Testis (tissue), 3 donors: ENCODE measurements around the gene JAK2. TPM values are rescaled to one million over a fixed set of nuclear protein-coding genes. Genes with fewer than 3 reads are reported as not detected.

Source experiments
- DNase-seq: peaks from one replicate; pipeline ENCODE4 v3.0.0-alpha.2; 2019
- H3K27ac ChIP-seq, 2 donors: fragments of 200-600 bp; sonication (generic); one replicate each; pipeline ENCODE4 v1.5.1; 2019
- H3K27me3 ChIP-seq: fragments of 200-600 bp; sonication (generic); one replicate; pipeline ENCODE4 v1.5.1; 2019
- H3K36me3 ChIP-seq: fragments of 200-600 bp; sonication (generic); one replicate; pipeline ENCODE4 v1.5.1; 2017; ENCODE audit warnings: low read depth; ENCODE audit errors: missing control alignments
- H3K4me1 ChIP-seq: fragments of 200-600 bp; sonication (generic); one replicate; pipeline ENCODE4 v1.5.1; 2019
- H3K4me3 ChIP-seq, 2 donors: fragments of 200-600 bp; sonication (generic); one replicate each; pipeline ENCODE4 v1.5.1; 2017 to 2019
- H3K9me3 ChIP-seq: fragments of 200-600 bp; sonication (generic); one replicate; pipeline ENCODE4 v1.5.1; 2017
- POLR2A ChIP-seq: fragments of 450-650 bp; IDR thresholded peaks from one replicate; pipeline ENCODE4 v1.6.1; 2017; ENCODE audit warnings: antibody characterized with exemption, mild to moderate bottlenecking, moderate library complexity
- WGBS, 2 donors: methylation state at CpG; one replicate each; pipeline ENCODE4 v1.1.5; 2018; 5-methylcytosine and 5-hydroxymethylcytosine counted together
- intact Hi-C: fragments of 100-400 bp; cut with DNase I; formaldehyde crosslinking; loops from one replicate; pipeline ENCODE4 v1.15.1; 2023; ENCODE audit warnings: low total_unique reads
- polyA plus RNA-seq: library from polyadenylated mRNA; stranded (reverse); fragments of 350-450 nt; fragmentation: Illumina TruSeq; extraction: RNeasy Lipid Tissue Mini Kit (QIAGEN cat#74804); gene quantifications from one replicate; pipeline ENCODE4 v1.2.3, GENCODE V29; 2014; ENCODE audit warnings: low read depth, low replicate concordance; ENCODE audit not compliant: insufficient read depth
- total RNA-seq, 2 donors: library from RNA; depleted of rRNA; stranded (reverse); fragments of >200 nt; gene quantifications; one replicate each; pipeline ENCODE4 v1.2.3, GENCODE V29; 2016
- TF ChIP-seq, protein P1 (sequence below), 3 experiments: fragments of 450-650 bp in 2 of 3; fragments of 200-600 bp in 1 of 3; sonication (generic) in 1 of 3; IDR thresholded peaks; one replicate each; pipeline ENCODE4 v1.5.1; 2016 to 2019; ENCODE audit warnings: antibody characterized with exemption in 3 of 3, mild to moderate bottlenecking in 2 of 3, moderate library complexity in 1 of 3

The JAK2 gene
- total and polyA plus RNA-seq, 3 donors from 2014 or later, result 14.0 to 25.5 (median 24.1) TPM

DNA sequence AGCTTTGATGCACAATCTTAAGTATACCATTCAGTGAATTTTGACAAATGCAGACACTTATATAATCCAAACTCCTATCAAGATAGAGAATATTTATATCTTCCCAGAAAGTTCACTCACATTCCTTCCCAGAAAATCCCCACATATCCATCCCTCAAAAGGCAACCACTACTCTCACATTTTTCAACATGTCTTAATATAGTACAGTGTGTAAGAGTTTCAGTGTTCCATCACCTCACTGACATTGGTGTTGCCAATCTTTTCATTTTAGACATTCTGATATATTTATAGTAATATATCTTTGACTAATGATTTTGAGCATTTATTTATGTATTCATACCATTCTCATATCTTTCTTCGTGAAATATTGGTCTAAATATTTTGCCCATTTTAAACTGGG lies 38.1 kb upstream of the JAK2 start:
- H3K4me3 ChIP-seq, result no peak overlapping the region
- no peak overlapping the region for H3K27ac ChIP-seq
- 89 to 93% methylated on average over 1 of the region's 1 CpG for WGBS, 2 donors
- H3K27me3 ChIP-seq, result no peaks in the 10 kb centered on the region
- intact Hi-C loops, result no loop called here
- no peaks in the 10 kb centered on the region for H3K4me1 ChIP-seq
- no peak for TF ChIP-seq POLR2A
- TF ChIP-seq, protein P1, sequence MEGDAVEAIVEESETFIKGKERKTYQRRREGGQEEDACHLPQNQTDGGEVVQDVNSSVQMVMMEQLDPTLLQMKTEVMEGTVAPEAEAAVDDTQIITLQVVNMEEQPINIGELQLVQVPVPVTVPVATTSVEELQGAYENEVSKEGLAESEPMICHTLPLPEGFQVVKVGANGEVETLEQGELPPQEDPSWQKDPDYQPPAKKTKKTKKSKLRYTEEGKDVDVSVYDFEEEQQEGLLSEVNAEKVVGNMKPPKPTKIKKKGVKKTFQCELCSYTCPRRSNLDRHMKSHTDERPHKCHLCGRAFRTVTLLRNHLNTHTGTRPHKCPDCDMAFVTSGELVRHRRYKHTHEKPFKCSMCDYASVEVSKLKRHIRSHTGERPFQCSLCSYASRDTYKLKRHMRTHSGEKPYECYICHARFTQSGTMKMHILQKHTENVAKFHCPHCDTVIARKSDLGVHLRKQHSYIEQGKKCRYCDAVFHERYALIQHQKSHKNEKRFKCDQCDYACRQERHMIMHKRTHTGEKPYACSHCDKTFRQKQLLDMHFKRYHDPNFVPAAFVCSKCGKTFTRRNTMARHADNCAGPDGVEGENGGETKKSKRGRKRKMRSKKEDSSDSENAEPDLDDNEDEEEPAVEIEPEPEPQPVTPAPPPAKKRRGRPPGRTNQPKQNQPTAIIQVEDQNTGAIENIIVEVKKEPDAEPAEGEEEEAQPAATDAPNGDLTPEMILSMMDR (IDR thresholded peaks at IDR 0.05), result no peak
- H3K9me3 ChIP-seq, result no peaks in the 10 kb centered on the region
- DNase-seq, result no peak
- H3K36me3 ChIP-seq, result no peaks in the 10 kb centered on the region

DNA sequence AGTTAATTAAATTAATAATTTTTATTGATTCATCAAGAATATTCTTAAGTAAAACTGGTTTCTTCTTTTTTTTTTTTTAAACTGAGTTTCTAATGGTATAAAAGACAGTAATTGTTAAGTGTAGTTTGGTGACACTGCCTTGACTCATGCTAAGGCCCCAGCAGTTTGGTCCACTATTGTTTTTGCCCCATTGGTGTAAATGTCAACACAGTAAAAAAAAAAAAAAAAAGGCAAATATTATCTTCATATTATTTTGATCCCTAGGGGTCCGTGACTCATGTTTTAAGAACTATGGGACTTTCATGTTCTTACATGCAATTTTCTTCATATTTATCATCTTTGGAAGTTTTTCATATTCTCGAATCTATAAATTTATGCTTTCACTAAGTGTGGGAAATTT lies 29.2 kb upstream of the JAK2 start:
- no peaks in the 10 kb centered on the region for H3K4me1 ChIP-seq
- DNase-seq, result no peak
- H3K27ac ChIP-seq, result no peak overlapping the region
- intact Hi-C loops, result no loop called here
- H3K36me3 ChIP-seq, result no peaks in the 10 kb centered on the region
- H3K4me3 ChIP-seq, result no peak overlapping the region
- TF ChIP-seq POLR2A, result no peak
- TF ChIP-seq, protein P1 (IDR thresholded peaks at IDR 0.05), result no peak
- H3K27me3 ChIP-seq, result no peaks in the 10 kb centered on the region
- no peaks in the 10 kb centered on the region for H3K9me3 ChIP-seq
- whole genome bisulfite sequencing, 2 donors, result 90 to 94% methylated on average over 2 of the region's 2 CpGs

DNA sequence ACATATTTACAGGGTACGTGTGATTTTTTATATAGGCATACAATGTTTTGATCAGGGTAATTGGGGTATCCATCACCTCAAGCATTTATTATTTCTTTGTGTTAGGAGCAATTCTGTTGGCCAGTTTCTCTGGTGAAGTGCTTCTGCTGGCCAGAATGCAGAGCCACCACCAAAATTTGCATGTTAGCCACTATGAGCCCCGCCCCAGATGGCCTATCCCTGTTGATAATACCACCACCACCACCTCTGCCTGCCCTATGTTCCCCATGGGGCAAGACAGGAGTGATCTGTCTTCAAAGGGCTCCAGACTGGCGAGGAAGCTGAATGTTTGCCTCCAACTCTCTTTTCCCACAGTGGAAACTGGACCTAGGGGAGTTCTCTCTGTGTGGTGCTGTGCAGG lies 26.0 kb upstream of the JAK2 start:
- TF ChIP-seq, protein P1 (IDR thresholded peaks at IDR 0.05), result no peak
- no peak for TF ChIP-seq POLR2A
- H3K4me3 ChIP-seq, result no peak overlapping the region
- H3K4me1 ChIP-seq, result no peaks in the 10 kb centered on the region
- no peaks in the 10 kb centered on the region for H3K9me3 ChIP-seq
- H3K27me3 ChIP-seq, result no peaks in the 10 kb centered on the region
- intact Hi-C loops, result no loop called here
- H3K27ac ChIP-seq, result no peak overlapping the region
- 91 to 97% methylated on average over 3 of the region's 3 CpGs for WGBS, 2 donors
- no peak for DNase-seq
- no peaks in the 10 kb centered on the region for H3K36me3 ChIP-seq

DNA sequence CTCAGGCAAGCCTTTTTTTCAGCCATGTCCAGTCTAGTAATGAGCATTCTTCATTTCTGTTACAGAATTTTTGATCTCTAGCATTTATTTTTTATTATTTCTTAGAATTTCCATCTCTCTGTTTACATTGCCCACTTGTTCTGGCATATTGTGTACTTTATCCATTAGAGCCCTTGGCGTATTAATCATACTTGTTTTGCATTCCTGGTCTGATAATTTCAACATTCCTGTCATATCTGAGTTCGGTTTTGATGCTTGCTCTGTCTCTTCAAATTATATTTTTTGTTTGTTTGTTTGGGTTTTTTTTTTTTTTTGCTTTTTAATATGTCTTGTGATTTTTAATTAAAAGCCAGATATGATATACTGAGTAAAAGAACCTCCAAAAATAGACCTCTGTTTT lies 23.0 kb upstream of the JAK2 start:
- 71 to 72% methylated on average over 2 of the region's 2 CpGs for WGBS, 2 donors
- H3K36me3 ChIP-seq, result no peaks in the 10 kb centered on the region
- intact Hi-C loops, result no loop called here
- DNase-seq, result no peak
- H3K9me3 ChIP-seq, result no peaks in the 10 kb centered on the region
- TF ChIP-seq, protein P1 (IDR thresholded peaks at IDR 0.05), result no peak
- TF ChIP-seq POLR2A, result no peak
- H3K27me3 ChIP-seq, result no peaks in the 10 kb centered on the region
- H3K27ac ChIP-seq, result peak overlapping the region in 1 of 2 donors; percentile 18
- no peaks in the 10 kb centered on the region for H3K4me1 ChIP-seq
- no peak overlapping the region for H3K4me3 ChIP-seq

DNA sequence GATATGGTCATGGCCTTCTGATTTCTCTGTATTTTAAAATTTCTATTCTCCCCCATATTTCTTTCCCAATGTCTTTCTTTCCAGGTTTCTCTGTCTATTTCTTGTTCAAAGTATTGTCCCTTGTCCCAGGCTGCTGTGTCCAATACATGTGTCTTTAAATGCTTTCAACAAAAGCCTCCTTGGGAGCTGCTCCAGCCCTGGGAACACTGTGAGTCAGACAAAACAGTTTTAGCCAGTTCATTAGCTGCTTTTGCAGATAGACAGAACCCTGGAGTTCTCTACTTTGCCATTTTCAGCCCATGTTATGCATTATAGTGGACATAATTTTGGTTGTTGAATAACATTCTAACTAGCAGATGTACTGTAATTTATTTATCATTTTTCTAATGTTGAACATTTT lies 20.5 kb upstream of the JAK2 start:
- DNase-seq, result no peak
- no peak overlapping the region for H3K27ac ChIP-seq
- H3K36me3 ChIP-seq, result no peaks in the 10 kb centered on the region
- no peaks in the 10 kb centered on the region for H3K27me3 ChIP-seq
- intact Hi-C loops, result no loop called here
- no peak overlapping the region for H3K4me3 ChIP-seq
- no peaks in the 10 kb centered on the region for H3K9me3 ChIP-seq
- TF ChIP-seq POLR2A, result no peak
- TF ChIP-seq, protein P1 (IDR thresholded peaks at IDR 0.05), result no peak
- no peaks in the 10 kb centered on the region for H3K4me1 ChIP-seq
